CD4-positive, alpha-beta T cell (primary cell): ENCODE measurements around the gene IQGAP1. TPM values are rescaled to one million over a fixed set of nuclear protein-coding genes. Genes with fewer than 3 reads are reported as not detected.

ENCODE experiments used
- ATAC-seq: fragments of 200-7000 bp; cut with Tn5 transposase; one replicate; pipeline ENCODE4 v1.10.0; 2022; ENCODE audit warnings: mild to moderate bottlenecking; ENCODE audit not compliant: poor library complexity
- CTCF ChIA-PET: fragments of 350-600 bp; sonication (Branson Sonifier 250); formaldehyde crosslinking; loops from one replicate; lab custom pipeline; 2021; ENCODE audit warnings: antibody characterized with exemption, inconsistent platforms; lab: Charles Lee
- POLR2A ChIA-PET: fragments of 350-600 bp; sonication (Branson Sonifier 250); formaldehyde crosslinking; loops from one replicate; lab custom pipeline; 2021; ENCODE audit warnings: antibody characterized with exemption, inconsistent platforms; lab: Charles Lee
- DNase-seq, 14 experiments: peaks; one replicate each; pipeline ENCODE4 v3.0.0-alpha.2; 2013 to 2020; ENCODE audit warnings: mixed read lengths in 2 of 14
- H3K27ac ChIP-seq, 2 donors: one replicate each; pipeline versions ENCODE4 v1.5.1 to v1.7.0; 2013; ENCODE audit warnings: low read length in 2 of 2, low read depth in 1 of 2, mild to moderate bottlenecking in 1 of 2
- H3K27me3 ChIP-seq, 2 experiments: 1 replicate in 1 of 2; 2 replicates in 1 of 2; pipeline versions ENCODE4 v1.6.1 to v1.7.0; 2013; ENCODE audit warnings: low read length in 2 of 2, control low read depth in 1 of 2, mild to moderate bottlenecking in 1 of 2, moderate library complexity in 1 of 2; ENCODE audit not compliant: insufficient read depth in 2 of 2, control insufficient read depth in 1 of 2
- H3K36me3 ChIP-seq: one replicate; pipeline ENCODE4 v1.6.1; 2013; ENCODE audit warnings: low read length, control low read depth; ENCODE audit not compliant: insufficient read depth
- H3K4me1 ChIP-seq: one replicate; pipeline ENCODE4 v1.6.1; 2013; ENCODE audit warnings: low read length, control low read depth; ENCODE audit not compliant: insufficient read depth
- H3K4me3 ChIP-seq: one replicate; pipeline ENCODE4 v1.5.1; 2013; ENCODE audit warnings: mild to moderate bottlenecking, low read length, moderate library complexity
- H3K9me3 ChIP-seq, 2 experiments: 1 replicate in 1 of 2; 2 replicates in 1 of 2; pipeline versions ENCODE4 v1.6.1 to v1.7.0; 2013; ENCODE audit warnings: low read length in 2 of 2, mild to moderate bottlenecking in 2 of 2, control low read depth in 1 of 2, moderate library complexity in 1 of 2; ENCODE audit not compliant: control insufficient read depth in 1 of 2, insufficient read depth in 1 of 2
- H3K27ac Mint-ChIP-seq: one replicate; pipeline ENCODE4 v1.8.0; 2020; ENCODE audit warnings: mixed read lengths
- H3K27me3 Mint-ChIP-seq: one replicate; pipeline ENCODE4 v1.8.0; 2021; ENCODE audit warnings: mixed read lengths
- H3K36me3 Mint-ChIP-seq: one replicate; pipeline ENCODE4 v1.8.0; 2021; ENCODE audit warnings: low read depth, mixed read lengths
- H3K4me1 Mint-ChIP-seq: one replicate; pipeline ENCODE4 v1.8.0; 2021; ENCODE audit warnings: low read depth, mixed read lengths
- H3K4me3 Mint-ChIP-seq: one replicate; pipeline ENCODE4 v1.8.0; 2020; ENCODE audit warnings: mild to moderate bottlenecking, mixed read lengths
- H3K9me3 Mint-ChIP-seq: one replicate; pipeline ENCODE4 v1.8.0; 2020; ENCODE audit warnings: mixed read lengths
- intact Hi-C, 2 experiments: fragments of 100-400 bp; cut with DNase I in 1 of 2; cut with micrococcal nuclease in 1 of 2; formaldehyde crosslinking; loops; one replicate each; pipeline versions ENCODE4 v1.15.1 to v1.9.0; 2023 to 2025; cut with DNase I, micrococcal nuclease
- total RNA-seq, 174 experiments: library from RNA in 2 of 174; stranded (reverse) in 2 of 174; gene quantifications; one replicate each; pipeline ENCODE4 v1.2.3 and lab custom pipeline; 2021 to 2026
- TF ChIP-seq, protein P1 (sequence below): fragments of 200-600 bp; IDR thresholded peaks from one replicate; pipeline ENCODE4 v1.8.0; 2022; ENCODE audit warnings: antibody characterized with exemption, mild to moderate bottlenecking

The IQGAP1 gene
- total RNA-seq, 2 experiments from 2014 or later, result 76.8 to 78.7 TPM

DNA sequence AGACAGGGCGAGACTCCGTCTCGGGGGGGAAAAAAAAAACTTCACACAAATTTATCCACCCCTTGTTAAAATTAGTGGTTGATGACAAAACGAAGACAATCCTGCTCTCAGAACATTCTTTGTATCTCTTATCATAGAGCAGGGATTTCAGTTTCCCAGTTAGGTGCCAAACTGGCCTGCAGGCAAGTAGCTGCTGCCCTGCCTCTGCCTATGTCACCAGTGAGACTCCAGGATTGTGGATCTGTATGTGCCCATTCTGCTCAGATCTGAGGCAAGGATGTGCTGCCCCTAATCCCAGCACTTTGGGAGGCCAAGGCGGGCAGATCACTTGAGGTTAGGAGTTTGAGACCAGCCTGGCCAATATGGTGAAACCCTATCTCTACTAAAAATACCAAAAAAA is 54.4 kb downstream of the IQGAP1 start:
- H3K27me3 Mint-ChIP-seq, result no peaks in the 10 kb centered on the region
- H3K36me3 ChIP-seq, result peaks cover 59% of the 10 kb centered on the region
- H3K9me3 Mint-ChIP-seq, result no peaks in the 10 kb centered on the region
- H3K4me1 Mint-ChIP-seq, result no peaks in the 10 kb centered on the region
- ChIA-PET POLR2A (no interaction called here), CTCF (no interaction called here)
- no peak overlapping the region for H3K4me3 Mint-ChIP-seq
- intact Hi-C loops, result no loop called here
- no peaks in the 10 kb centered on the region for H3K9me3 ChIP-seq
- no peak overlapping the region for H3K27ac Mint-ChIP-seq
- ATAC-seq (no peak), DNase-seq (no peak)
- TF ChIP-seq, protein P1, sequence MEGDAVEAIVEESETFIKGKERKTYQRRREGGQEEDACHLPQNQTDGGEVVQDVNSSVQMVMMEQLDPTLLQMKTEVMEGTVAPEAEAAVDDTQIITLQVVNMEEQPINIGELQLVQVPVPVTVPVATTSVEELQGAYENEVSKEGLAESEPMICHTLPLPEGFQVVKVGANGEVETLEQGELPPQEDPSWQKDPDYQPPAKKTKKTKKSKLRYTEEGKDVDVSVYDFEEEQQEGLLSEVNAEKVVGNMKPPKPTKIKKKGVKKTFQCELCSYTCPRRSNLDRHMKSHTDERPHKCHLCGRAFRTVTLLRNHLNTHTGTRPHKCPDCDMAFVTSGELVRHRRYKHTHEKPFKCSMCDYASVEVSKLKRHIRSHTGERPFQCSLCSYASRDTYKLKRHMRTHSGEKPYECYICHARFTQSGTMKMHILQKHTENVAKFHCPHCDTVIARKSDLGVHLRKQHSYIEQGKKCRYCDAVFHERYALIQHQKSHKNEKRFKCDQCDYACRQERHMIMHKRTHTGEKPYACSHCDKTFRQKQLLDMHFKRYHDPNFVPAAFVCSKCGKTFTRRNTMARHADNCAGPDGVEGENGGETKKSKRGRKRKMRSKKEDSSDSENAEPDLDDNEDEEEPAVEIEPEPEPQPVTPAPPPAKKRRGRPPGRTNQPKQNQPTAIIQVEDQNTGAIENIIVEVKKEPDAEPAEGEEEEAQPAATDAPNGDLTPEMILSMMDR, result no peak
- H3K4me1 ChIP-seq, result no peaks in the 10 kb centered on the region
- H3K4me3 ChIP-seq, result no peak overlapping the region
- H3K27ac ChIP-seq, result no peak overlapping the region
- H3K36me3 Mint-ChIP-seq, result peaks cover 80% of the 10 kb centered on the region
- H3K27me3 ChIP-seq, result no peaks in the 10 kb centered on the region

DNA sequence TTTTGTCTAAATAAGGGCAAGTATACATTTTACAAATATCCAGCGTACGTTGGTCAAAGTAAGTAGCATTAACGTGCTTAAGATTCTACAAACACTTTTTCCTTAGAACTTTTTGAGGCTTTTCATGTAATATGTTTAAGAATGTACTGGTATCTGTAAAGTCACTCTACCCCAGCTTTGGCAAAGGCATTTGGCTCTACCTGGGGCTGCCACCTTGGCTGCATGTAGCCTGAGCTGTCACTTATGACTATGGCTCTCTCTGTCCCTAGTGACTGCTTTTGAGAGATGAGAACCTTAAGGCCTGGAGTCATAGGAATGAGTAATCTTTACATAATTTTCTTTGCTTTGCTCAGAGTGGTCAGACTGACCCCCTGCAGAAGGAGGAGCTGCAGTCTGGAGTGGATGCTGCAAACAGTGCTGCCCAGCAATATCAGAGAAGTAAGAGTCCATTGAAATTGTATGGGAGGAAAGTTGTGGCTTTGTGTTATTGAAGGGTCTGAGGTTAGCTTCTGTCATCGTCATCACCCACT is 61.2 kb downstream of the IQGAP1 start:
- no peaks in the 10 kb centered on the region for H3K27me3 Mint-ChIP-seq
- peaks cover 96% of the 10 kb centered on the region for H3K36me3 Mint-ChIP-seq
- DNase-seq, result no peak
- intact Hi-C loops, result loop anchor here in 1 of 2 experiments (5.0 kb wide), 1 partner anchor 42 kb away; no protein-coding TSS in a partner anchor
- no peak overlapping the region for H3K27ac Mint-ChIP-seq
- ChIA-PET POLR2A (no interaction called here), CTCF (interaction anchor here (1.4 to 1.9 kb wide), 3 partner anchors 18 to 129 kb away, joined by 3 to 5 read pairs (median 5); no protein-coding TSS in a partner anchor)
- H3K4me3 Mint-ChIP-seq, result no peak overlapping the region
- no peaks in the 10 kb centered on the region for H3K9me3 Mint-ChIP-seq
- TF ChIP-seq, protein P1, result no peak
- no peaks in the 10 kb centered on the region for H3K27me3 ChIP-seq
- H3K27ac ChIP-seq, result no peak overlapping the region
- no peaks in the 10 kb centered on the region for H3K9me3 ChIP-seq
- no peak for ATAC-seq
- H3K36me3 ChIP-seq, result peaks cover 88% of the 10 kb centered on the region
- no peaks in the 10 kb centered on the region for H3K4me1 Mint-ChIP-seq
- no peak overlapping the region for H3K4me3 ChIP-seq
- no peaks in the 10 kb centered on the region for H3K4me1 ChIP-seq

DNA sequence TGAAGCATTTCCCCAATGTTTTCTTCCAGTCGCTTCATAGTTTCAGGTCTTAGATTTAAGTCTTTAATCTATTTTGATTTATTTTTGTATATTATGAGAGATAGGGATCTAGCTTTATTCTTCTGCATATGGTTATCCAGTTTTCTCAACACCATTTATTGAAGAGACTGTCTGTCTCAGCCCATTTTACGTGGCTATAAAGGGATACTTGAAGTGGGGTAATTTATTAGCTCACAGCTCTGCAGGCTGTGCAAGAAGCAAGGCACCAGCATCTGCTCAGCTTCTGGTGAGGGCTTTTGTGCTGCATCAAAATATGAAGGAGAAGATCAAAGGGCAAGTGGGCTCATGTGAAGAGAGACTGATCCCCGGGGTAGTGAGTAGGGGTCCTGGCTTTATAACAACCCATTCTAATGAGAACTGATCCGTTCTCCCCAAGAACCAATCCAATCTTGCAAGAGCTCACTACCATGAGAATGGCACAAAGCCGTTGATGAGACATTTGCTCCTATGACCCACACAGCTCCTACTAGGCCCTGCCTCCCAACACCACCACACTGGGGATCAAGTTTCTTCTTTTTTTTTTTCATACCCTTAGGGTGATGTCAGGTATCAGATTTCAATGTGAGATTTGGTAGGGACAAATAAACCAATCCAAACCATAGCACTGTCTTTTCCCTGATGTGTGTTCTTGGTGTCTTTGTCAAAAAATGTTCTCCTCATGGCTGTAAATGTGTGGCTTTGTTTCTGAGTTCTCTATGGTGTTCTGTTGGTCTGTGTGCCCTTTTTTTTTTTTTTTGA is 63.2 kb downstream of the IQGAP1 start:
- H3K27me3 Mint-ChIP-seq, result no peaks in the 10 kb centered on the region
- TF ChIP-seq, protein P1, result no peak
- no peak for ATAC-seq
- peaks cover 89% of the 10 kb centered on the region for H3K36me3 ChIP-seq
- H3K4me1 Mint-ChIP-seq, result no peaks in the 10 kb centered on the region
- no peak overlapping the region for H3K27ac Mint-ChIP-seq
- no peak overlapping the region for H3K4me3 ChIP-seq
- H3K27ac ChIP-seq, result no peak overlapping the region
- peaks cover 98% of the 10 kb centered on the region for H3K36me3 Mint-ChIP-seq
- DNase-seq, result no peak
- ChIA-PET POLR2A (interaction anchor here (0.9 kb wide), 1 partner anchor 168 kb away, joined by 3 read pairs; no protein-coding TSS in a partner anchor), CTCF (interaction anchor here (0.6 to 0.9 kb wide), 2 partner anchors 150 to 218 kb away, joined by 3 to 4 read pairs; no protein-coding TSS in a partner anchor)
- no peaks in the 10 kb centered on the region for H3K4me1 ChIP-seq
- no peaks in the 10 kb centered on the region for H3K9me3 ChIP-seq
- H3K27me3 ChIP-seq, result no peaks in the 10 kb centered on the region
- H3K4me3 Mint-ChIP-seq, result no peak overlapping the region
- H3K9me3 Mint-ChIP-seq, result no peaks in the 10 kb centered on the region
- intact Hi-C loops, result no loop called here
